Adipocyte (in vitro differentiated cells): ENCODE data around the gene RPS10.

ENCODE experiments used
- DNase-seq: peaks from one replicate; pipeline ENCODE4 v3.0.0-alpha.2; 2015; ENCODE audit warnings: low read depth
- H3K27me3 ChIP-seq: replicated peaks from 2 replicates; pipeline ENCODE4 v1.7.0; 2013; ENCODE audit warnings: mild to moderate bottlenecking, low read length, moderate library complexity; ENCODE audit not compliant: control insufficient read depth, insufficient read depth
- H3K36me3 ChIP-seq: 2 replicates; pipeline ENCODE4 v1.7.0; 2013; ENCODE audit warnings: low read length, mild to moderate bottlenecking, moderate library complexity; ENCODE audit not compliant: control insufficient read depth, insufficient read depth, severe bottlenecking
- H3K4me1 ChIP-seq: 2 replicates; pipeline ENCODE4 v1.7.0; 2013; ENCODE audit warnings: mild to moderate bottlenecking, low read length, moderate library complexity; ENCODE audit not compliant: control insufficient read depth, insufficient read depth
- H3K4me3 ChIP-seq: 2 replicates; pipeline ENCODE4 v1.7.0; 2013; ENCODE audit warnings: mild to moderate bottlenecking, low read length, moderate library complexity
- H3K9ac ChIP-seq: 2 replicates; pipeline ENCODE4 v1.7.0; 2013; ENCODE audit warnings: mild to moderate bottlenecking, low read length, moderate library complexity
- H3K9me3 ChIP-seq: 2 replicates; pipeline ENCODE4 v1.7.0; 2013; ENCODE audit warnings: mild to moderate bottlenecking, low read length, moderate library complexity; ENCODE audit not compliant: control insufficient read depth

The RPS10 gene

DNA sequence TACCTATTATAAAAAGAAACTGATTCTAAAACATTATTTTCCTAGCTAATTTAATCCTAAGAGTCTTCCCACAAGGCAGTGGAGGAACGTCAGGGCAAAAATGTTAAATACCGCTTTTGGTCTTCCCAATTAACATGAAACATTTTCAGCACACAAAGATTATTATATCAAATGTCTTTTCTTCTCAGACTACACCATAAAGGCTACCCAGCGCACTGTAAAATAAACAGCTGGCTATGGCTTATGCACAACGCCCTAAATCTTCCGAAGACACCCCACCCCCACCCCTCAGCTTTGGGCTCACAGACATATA is 34.4 kb downstream of the RPS10 start:
- peaks cover 17% of the 10 kb centered on the region for H3K4me1 ChIP-seq
- DNase-seq: no peak

DNA sequence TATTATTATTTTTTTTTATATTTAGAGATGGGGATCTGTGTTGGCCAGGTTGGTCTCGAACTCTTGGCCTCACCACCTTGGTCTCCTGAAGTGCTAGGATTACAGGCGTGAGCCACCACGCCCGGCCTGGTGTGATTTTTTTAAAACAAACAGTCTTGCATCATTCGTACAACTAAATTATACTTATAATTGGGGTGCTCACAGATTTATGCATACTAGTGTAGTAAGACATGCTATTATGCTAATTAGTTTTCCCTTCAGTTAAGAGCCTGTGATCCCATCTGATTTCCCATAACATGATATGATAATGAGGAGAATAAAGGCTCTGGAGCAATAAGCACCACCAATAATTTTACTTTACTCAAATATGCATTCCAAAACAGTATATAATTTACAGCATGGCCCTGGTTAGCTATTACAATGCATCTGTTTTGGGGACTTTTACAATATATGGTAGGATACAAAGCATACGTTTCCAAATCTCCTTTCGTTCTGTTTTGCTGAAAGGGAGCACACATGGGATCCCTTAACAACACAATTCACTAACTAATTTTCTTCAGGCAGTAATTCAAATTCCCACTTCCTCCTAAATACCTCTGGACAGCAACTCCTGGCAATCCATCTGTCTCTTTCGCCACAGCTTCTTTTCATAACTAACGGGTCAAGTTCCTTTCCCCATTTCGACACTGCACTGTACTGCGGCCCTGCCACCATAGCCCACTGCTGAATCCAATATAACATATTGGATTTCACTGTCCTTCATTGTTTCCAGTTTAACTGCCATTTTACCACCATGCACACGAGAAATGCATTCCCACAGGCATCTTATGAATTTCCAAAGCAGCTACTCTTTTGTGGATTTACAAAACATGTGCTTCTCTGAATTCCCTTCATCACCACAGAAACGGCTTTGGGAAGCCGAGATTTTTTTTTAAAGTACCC is 35.1 kb downstream of the RPS10 start:
- DNase-seq: peak; percentile 95
- peak overlapping the region; percentile 85 for H3K4me3 ChIP-seq

More for the DNA sequence above, 34.4 kb downstream of the RPS10 start:
- H3K9me3 ChIP-seq: peaks cover under 1% of the 10 kb centered on the region
- H3K4me3 ChIP-seq: peak overlapping the region; percentile 85
- peak overlapping the region; percentile 93 for H3K9ac ChIP-seq
- H3K27me3 ChIP-seq: no peaks in the 10 kb centered on the region
- H3K36me3 ChIP-seq: no peaks in the 10 kb centered on the region

DNA sequence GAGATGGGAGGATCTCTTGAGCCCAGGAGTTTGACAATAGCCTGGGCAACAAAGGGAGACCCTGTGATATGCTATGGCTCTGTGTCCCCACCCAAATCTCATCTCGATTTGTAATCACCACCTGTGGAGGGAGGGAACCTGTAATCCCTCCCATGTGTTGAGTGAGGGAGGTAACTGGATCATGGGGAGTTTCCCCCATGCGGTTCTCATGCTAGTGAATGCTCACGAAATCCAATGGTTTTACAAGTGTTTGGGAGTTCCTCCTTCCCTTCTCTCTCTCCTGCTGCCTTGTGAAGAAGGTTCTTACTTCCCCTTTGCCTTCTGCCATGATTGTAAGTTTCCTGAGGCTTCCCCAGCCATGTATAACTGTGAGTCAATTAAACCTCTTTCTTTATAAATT is 36.8 kb downstream of the RPS10 start:
- Histone ChIP-seq H3K36me3 (no peaks in the 10 kb centered on the region), H3K4me1 (peaks cover 36% of the 10 kb centered on the region), H3K9me3 (no peaks in the 10 kb centered on the region), H3K27me3 (no peaks in the 10 kb centered on the region), H3K4me3 (no peak overlapping the region), H3K9ac (no peak overlapping the region)
- DNase-seq: no peak

More for the DNA sequence above, 35.1 kb downstream of the RPS10 start:
- peaks cover 23% of the 10 kb centered on the region for H3K4me1 ChIP-seq
- H3K9ac ChIP-seq: peak overlapping the region; percentile 93
- H3K27me3 ChIP-seq: no peaks in the 10 kb centered on the region
- H3K9me3 ChIP-seq: no peaks in the 10 kb centered on the region
- no peaks in the 10 kb centered on the region for H3K36me3 ChIP-seq

DNA sequence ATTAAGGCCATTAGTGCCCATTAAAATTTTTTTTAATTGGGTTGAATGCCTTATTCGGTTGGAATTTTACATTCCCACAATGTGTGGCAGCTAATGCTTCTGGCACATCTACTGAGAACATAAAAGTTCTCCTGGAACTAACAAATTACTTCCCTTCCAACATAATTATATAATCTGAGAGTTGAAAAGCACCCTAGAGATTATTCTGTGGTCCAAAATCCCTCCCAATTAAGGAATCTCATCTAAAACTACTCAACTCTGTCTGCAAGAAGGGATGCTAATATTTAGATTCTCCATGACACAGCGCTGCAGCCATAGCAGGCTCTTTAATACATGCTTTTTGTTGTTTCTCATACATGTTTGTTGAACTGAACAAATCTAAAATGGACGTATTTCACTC is 37.4 kb downstream of the RPS10 start:
- H3K9ac ChIP-seq: no peak overlapping the region
- no peaks in the 10 kb centered on the region for H3K9me3 ChIP-seq
- H3K4me3 ChIP-seq: no peak overlapping the region
- no peaks in the 10 kb centered on the region for H3K36me3 ChIP-seq
- no peak for DNase-seq
- no peaks in the 10 kb centered on the region for H3K27me3 ChIP-seq
- peaks cover 42% of the 10 kb centered on the region for H3K4me1 ChIP-seq

DNA sequence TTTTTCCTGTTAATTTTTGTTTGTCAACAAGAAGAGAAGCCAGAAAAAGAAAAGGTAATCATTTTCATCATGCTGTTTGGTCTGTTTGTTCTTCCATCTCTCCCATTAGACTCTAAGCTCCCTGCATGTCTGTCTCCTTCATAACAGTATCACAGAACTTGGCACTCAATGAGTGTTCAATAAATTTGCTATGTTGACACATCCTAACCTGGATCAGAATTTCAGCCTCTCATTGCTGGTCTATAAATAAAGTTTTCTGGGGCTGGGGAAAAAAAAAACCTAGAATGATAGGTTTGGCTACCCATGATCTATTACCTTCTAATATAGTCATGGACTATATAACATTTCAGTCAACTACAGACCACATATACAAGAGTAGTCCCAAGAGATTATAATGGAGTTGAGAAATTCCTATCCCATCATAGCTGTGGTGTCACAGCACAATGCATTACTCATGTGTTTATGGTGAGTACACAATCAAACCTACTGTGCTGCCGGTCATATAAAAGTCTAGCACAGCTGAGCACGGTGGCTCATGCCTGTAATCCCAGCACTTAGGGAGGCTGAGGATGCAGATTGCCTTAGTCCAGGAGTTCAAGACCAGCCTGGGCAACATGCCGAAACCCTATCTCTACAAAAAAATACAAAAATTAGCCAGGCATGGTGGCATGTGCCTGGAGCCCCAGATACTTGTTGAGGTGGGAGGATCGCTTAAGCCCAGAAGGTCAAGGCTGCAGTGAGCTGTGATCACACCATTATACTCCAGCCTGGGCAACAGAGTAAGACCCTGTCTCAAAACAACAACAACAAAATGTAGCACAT is 39.3 kb downstream of the RPS10 start:
- DNase-seq: peak; percentile 79
- H3K36me3 ChIP-seq: no peaks in the 10 kb centered on the region
- H3K4me1 ChIP-seq: peaks cover 42% of the 10 kb centered on the region
- no peaks in the 10 kb centered on the region for H3K9me3 ChIP-seq
- H3K4me3 ChIP-seq: no peak overlapping the region
- no peaks in the 10 kb centered on the region for H3K27me3 ChIP-seq
- H3K9ac ChIP-seq: no peak overlapping the region

DNA sequence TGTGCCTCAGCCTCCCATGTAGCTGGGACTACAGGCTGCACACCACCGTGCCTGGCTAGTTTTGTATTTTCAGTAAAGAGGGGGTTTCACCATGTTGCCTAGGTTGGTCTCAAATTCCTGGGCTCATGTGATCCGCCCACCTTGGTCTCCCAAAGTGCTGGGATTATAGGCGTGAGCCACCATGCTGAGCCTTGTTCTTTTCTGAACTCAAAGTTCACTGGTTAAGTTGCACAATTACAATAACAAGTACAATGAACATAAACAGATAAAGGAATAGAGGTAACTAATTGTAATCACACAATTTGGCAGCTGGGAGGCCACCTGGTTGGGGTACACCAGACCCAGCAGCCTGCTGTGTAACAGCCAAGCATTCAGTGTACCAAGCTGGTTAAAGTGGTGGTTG is 40.1 kb downstream of the RPS10 start:
- Histone ChIP-seq H3K4me3 (no peak overlapping the region), H3K27me3 (no peaks in the 10 kb centered on the region), H3K9ac (no peak overlapping the region), H3K36me3 (no peaks in the 10 kb centered on the region), H3K4me1 (peaks cover 45% of the 10 kb centered on the region), H3K9me3 (no peaks in the 10 kb centered on the region)
- no peak for DNase-seq

DNA sequence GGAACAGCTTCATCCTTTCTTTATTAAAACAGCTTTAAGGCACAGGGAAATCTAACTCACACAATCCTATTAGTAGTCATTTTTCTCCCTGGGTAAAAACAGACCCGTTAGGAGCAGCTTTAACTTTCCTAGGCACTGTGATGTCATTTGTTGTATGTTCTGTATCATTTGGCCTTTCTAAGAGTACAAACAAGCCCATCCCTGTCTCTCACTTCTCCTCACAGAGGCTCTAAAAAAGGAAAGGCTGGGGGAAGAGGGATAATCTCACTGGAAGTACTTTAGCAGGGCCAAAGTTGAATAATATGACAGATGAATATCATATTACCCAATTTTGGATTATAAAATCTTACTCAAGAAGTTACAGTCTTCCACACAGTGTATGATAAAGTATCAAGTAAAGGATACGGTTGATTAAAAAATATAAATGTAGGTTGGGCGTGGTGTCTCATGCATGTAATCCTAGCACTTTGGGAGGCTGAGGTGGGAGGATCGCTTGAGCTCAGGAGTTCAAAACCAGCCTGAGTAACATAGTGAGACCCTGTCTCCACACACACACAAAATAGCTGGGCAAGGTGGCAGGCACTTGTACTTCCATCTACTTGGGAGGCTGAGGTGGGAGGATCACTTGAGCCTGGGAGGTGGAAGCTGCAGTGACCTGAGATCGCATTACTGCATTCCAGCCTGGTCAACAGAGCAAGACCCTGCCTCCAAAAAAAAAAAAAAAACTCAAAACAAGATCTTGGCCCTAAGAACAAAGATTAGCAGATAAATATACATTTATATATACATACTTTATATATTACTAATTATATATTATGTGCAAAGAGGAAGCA is 41.3 kb downstream of the RPS10 start:
- Histone ChIP-seq H3K9ac (peak overlapping the region; percentile 19), H3K4me3 (peak overlapping the region; percentile 16), H3K4me1 (peaks cover 41% of the 10 kb centered on the region), H3K27me3 (no peaks in the 10 kb centered on the region), H3K9me3 (no peaks in the 10 kb centered on the region), H3K36me3 (no peaks in the 10 kb centered on the region)
- DNase-seq: no peak

DNA sequence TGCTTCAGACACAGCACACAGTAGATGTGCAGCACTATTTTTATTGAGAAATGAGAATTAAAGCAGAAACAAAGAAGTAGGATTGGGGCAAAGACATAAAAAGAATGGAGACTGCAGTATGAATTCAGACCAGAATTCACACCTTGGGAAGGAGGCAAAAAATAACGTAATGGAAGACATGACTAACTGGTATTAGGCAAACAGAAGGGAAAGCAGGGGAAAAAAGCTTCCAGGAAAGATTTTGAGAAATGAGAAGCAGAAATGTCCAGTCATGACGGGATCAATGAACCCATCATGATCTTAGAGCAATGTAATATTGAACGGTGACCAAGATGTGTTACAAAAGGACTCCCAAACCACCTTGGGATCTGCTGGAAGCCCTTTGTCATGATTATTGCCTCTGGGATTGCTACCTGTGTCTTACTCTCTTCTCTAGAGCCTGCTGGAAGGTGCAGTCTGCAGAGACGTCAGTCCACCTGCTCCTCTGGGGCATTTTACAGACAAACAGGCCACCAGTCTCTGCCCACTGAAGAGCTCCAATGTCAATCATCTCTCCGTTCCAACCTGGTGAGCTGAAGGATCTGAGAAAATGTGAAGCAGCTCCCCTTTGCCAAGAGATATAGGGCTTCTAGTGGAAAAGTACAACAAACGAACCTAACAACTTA is 42.1 kb downstream of the RPS10 start:
- Histone ChIP-seq H3K9ac (peak overlapping the region; percentile 19), H3K4me3 (peak overlapping the region; percentile 16), H3K4me1 (peaks cover 41% of the 10 kb centered on the region), H3K27me3 (no peaks in the 10 kb centered on the region), H3K36me3 (no peaks in the 10 kb centered on the region), H3K9me3 (no peaks in the 10 kb centered on the region)
- DNase-seq: peak; percentile 47

DNA sequence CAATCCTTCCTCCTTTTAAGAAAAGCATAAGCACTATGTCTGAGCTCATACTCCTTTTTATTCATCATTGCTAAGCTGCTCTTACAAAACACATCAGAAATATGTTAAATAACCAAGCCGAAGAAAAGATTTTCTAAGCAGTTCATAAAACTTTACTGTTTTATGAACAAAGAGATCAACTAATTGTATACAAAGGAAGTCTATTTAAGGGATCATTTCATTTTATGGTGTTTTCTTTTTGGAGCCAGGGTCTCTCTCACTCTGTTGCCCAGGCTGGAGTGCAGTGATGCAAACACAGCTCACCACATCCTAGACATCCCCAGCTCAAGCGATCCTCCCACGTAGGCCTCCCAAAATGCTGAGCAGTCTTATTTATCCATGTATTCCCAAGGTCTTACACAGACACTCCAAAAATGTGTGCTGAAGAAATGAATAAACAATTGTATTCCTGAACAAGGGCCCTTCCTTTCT is 42.7 kb downstream of the RPS10 start:
- Histone ChIP-seq H3K4me1 (peaks cover 41% of the 10 kb centered on the region), H3K27me3 (no peaks in the 10 kb centered on the region), H3K9me3 (no peaks in the 10 kb centered on the region)

DNA sequence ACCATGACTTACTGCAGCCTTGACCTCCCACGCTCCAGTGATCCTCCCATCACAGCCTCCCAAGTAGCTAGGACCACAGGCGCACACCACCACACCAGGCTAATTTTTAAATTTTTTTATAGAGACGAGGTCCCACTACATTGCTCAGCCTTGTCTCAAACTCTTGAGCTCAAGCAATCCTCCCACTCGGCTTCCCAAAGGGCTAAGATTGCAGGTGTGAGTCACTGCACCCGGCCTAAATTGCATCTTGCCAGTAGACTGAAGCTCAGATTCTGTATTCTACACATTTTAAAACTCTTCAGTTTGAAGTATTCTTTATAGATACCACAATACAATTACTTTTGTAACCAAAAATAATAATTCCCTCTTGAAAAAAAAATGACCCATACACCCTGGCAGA is 44.8 kb downstream of the RPS10 start:
- H3K4me1 ChIP-seq: peaks cover 31% of the 10 kb centered on the region
- DNase-seq: no peak
- H3K9me3 ChIP-seq: no peaks in the 10 kb centered on the region
- no peaks in the 10 kb centered on the region for H3K27me3 ChIP-seq
- no peak overlapping the region for H3K9ac ChIP-seq
- no peaks in the 10 kb centered on the region for H3K36me3 ChIP-seq
- H3K4me3 ChIP-seq: no peak overlapping the region

More for the DNA sequence above, 42.7 kb downstream of the RPS10 start:
- no peak overlapping the region for H3K4me3 ChIP-seq
- DNase-seq: peak; percentile 62
- H3K9ac ChIP-seq: no peak overlapping the region
- H3K36me3 ChIP-seq: no peaks in the 10 kb centered on the region
